Endodermal cell (in vitro differentiated cells): ENCODE measurements around the gene CSNK2A1. TPM values are rescaled to one million over a fixed set of nuclear protein-coding genes. Genes with fewer than 3 reads are reported as not detected.
A peak's percentile ranks its signal among the peaks of the same experiment; 100 is the strongest.
"Not testable (repeated sequence)": the region's sequence is repeated elsewhere in the genome, so short reads cannot be mapped to it uniquely, and the experiment has no call there.

Experiments used
- DNase-seq: peaks from one replicate; pipeline ENCODE4 v3.0.0-alpha.2; 2017
- H3K27ac ChIP-seq: 2 replicates; pipeline ENCODE4 v1.5.1; 2013; ENCODE audit warnings: mild to moderate bottlenecking, low read depth, low read length, moderate library complexity
- H3K27me3 ChIP-seq: 2 replicates; pipeline ENCODE4 v1.6.1; 2013; ENCODE audit warnings: mild to moderate bottlenecking, low read length, moderate library complexity; ENCODE audit not compliant: insufficient read depth, control insufficient read depth, poor library complexity, severe bottlenecking
- H3K36me3 ChIP-seq: 2 replicates; pipeline ENCODE4 v1.7.0; 2013; ENCODE audit warnings: mild to moderate bottlenecking, low read length, moderate library complexity; ENCODE audit not compliant: control insufficient read depth, insufficient read depth
- H3K4me1 ChIP-seq: one replicate; pipeline ENCODE4 v1.7.0; 2013; ENCODE audit warnings: low read length; ENCODE audit not compliant: control insufficient read depth, insufficient read depth
- H3K4me3 ChIP-seq: 2 replicates; pipeline ENCODE4 v1.5.1; 2013; ENCODE audit warnings: mild to moderate bottlenecking, low read length, moderate library complexity
- H3K9ac ChIP-seq: 2 replicates; pipeline ENCODE4 v1.6.1; 2013; ENCODE audit warnings: mild to moderate bottlenecking, low read length, moderate library complexity; ENCODE audit not compliant: poor library complexity, severe bottlenecking; ENCODE audit errors: extremely low read depth
- H3K9me3 ChIP-seq: 2 replicates; pipeline ENCODE4 v1.6.1; 2013; ENCODE audit warnings: mild to moderate bottlenecking, low read length, moderate library complexity; ENCODE audit not compliant: control insufficient read depth
- H3K27ac Mint-ChIP-seq: 2 replicates; pipeline ENCODE4 v1.8.0; 2020; ENCODE audit warnings: mixed read lengths
- H3K27me3 Mint-ChIP-seq: 2 replicates; pipeline ENCODE4 v1.8.0; 2021; ENCODE audit warnings: mild to moderate bottlenecking, mixed read lengths; ENCODE audit not compliant: insufficient read depth
- H3K36me3 Mint-ChIP-seq: 2 replicates; pipeline ENCODE4 v1.8.0; 2020; ENCODE audit warnings: low read depth, mixed read lengths
- H3K4me1 Mint-ChIP-seq: 2 replicates; pipeline ENCODE4 v1.8.0; 2020; ENCODE audit warnings: mixed read lengths
- H3K4me3 Mint-ChIP-seq: 2 replicates; pipeline ENCODE4 v1.8.0; 2020; ENCODE audit warnings: mild to moderate bottlenecking, moderate library complexity, mixed read lengths
- H3K9me3 Mint-ChIP-seq: 2 replicates; pipeline ENCODE4 v1.8.0; 2020; ENCODE audit warnings: mild to moderate bottlenecking, mixed read lengths
- WGBS, 2 experiments: methylation state at CpG; one replicate each; pipeline versions ENCODE4 v1.1.5 to v1.1.7; 2013; ENCODE audit warnings: missing lambda C conversion rate in 2 of 2, mixed read lengths in 1 of 2; ENCODE audit not compliant: insufficient coverage in 1 of 2, insufficient read length in 1 of 2; 5-methylcytosine and 5-hydroxymethylcytosine counted together
- total RNA-seq, 2 donors: library from RNA; stranded (reverse); fragmentation: NEBNext Ultra II Directional in 1 of 2; extraction: Animal tissue kit (Norgen Biotek cat#: 25700) in 1 of 2; gene quantifications; 2 replicates in 1 of 2; 3 replicates in 1 of 2; pipeline ENCODE4 v1.2.1, GENCODE V29; 2021
- TF ChIP-seq, protein P1 (sequence below): fragments of 200-600 bp; sonication (generic); conservative IDR thresholded peaks from 2 replicates; pipeline ENCODE4 v1.5.0; 2021; ENCODE audit warnings: antibody characterized with exemption, mild to moderate bottlenecking

The CSNK2A1 gene
- total RNA-seq, 2 donors from 2014 or later, result 202 to 239 TPM

- not testable (repeated sequence) for H3K27me3 ChIP-seq, H3K4me1 ChIP-seq, H3K4me3 ChIP-seq, H3K27ac Mint-ChIP-seq, H3K27ac ChIP-seq, H3K9me3 ChIP-seq, H3K27me3 Mint-ChIP-seq, H3K4me3 Mint-ChIP-seq, DNase-seq, H3K4me1 Mint-ChIP-seq, H3K9me3 Mint-ChIP-seq, H3K9ac ChIP-seq
- TF ChIP-seq, protein P1, sequence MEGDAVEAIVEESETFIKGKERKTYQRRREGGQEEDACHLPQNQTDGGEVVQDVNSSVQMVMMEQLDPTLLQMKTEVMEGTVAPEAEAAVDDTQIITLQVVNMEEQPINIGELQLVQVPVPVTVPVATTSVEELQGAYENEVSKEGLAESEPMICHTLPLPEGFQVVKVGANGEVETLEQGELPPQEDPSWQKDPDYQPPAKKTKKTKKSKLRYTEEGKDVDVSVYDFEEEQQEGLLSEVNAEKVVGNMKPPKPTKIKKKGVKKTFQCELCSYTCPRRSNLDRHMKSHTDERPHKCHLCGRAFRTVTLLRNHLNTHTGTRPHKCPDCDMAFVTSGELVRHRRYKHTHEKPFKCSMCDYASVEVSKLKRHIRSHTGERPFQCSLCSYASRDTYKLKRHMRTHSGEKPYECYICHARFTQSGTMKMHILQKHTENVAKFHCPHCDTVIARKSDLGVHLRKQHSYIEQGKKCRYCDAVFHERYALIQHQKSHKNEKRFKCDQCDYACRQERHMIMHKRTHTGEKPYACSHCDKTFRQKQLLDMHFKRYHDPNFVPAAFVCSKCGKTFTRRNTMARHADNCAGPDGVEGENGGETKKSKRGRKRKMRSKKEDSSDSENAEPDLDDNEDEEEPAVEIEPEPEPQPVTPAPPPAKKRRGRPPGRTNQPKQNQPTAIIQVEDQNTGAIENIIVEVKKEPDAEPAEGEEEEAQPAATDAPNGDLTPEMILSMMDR, result peak; percentile 32
- H3K36me3 ChIP-seq, result peaks cover 66% of the 10 kb centered on the region
- H3K36me3 Mint-ChIP-seq, result peaks cover 52% of the 10 kb centered on the region
- whole genome bisulfite sequencing, 2 experiments, result 99% methylated on average over 8 of the region's 9 CpGs; no CpG with 5 or more reads in 1 of the 2 experiments
Observed at GRCh38 chr20:510328-511057, 33.1 kb downstream of the CSNK2A1 start.

GRCh38 chr20:508364-508787 is 35.2 kb downstream of the CSNK2A1 start:
- not testable (repeated sequence) for H3K9me3 Mint-ChIP-seq, H3K27me3 Mint-ChIP-seq, H3K27ac ChIP-seq, H3K9me3 ChIP-seq, H3K27me3 ChIP-seq, H3K4me3 ChIP-seq, H3K9ac ChIP-seq, H3K4me1 Mint-ChIP-seq, H3K4me1 ChIP-seq, H3K27ac Mint-ChIP-seq, H3K4me3 Mint-ChIP-seq, DNase-seq
- H3K36me3 ChIP-seq, result peaks cover 69% of the 10 kb centered on the region
- H3K36me3 Mint-ChIP-seq, result peaks cover 57% of the 10 kb centered on the region
- WGBS, 2 experiments, result 96 to 100% methylated on average over 1 to 4 of the region's 6 CpGs

DNA sequence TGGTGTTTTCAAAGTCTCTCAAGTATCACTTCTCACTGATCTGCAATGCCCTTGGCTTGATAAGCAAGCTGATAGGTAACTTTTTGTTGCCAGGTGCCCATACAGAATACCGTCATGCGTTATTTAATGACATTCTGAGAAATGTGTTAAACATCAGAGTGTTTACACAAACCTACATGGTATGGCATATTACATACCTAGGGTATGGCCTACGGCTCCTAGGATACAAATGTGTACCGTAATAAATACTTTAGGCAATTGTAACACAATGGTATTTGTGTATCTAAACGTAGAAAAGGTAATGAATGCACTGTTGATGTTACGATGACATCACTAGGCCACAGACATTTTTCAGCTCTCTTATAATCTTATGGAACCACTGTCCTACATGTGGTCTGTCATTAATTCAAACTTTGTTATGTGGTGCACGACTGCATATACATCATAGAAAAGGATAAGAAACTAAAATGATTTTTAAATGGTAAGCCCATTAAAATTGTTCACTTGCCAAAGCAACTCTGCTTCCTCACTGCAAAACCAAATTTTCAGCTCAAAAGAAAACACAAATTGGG is 35.7 kb downstream of the CSNK2A1 start:
- H3K4me3 ChIP-seq, result no peak overlapping the region
- no peaks in the 10 kb centered on the region for H3K4me1 ChIP-seq
- DNase-seq, result no peak
- H3K4me3 Mint-ChIP-seq, result no peak overlapping the region
- no peak overlapping the region for H3K9ac ChIP-seq
- TF ChIP-seq, protein P1, result no peak
- no peak overlapping the region for H3K27ac ChIP-seq
- H3K36me3 Mint-ChIP-seq, result peaks cover 62% of the 10 kb centered on the region
- no peak overlapping the region for H3K27ac Mint-ChIP-seq
- no peaks in the 10 kb centered on the region for H3K4me1 Mint-ChIP-seq
- H3K27me3 Mint-ChIP-seq, result no peaks in the 10 kb centered on the region
- WGBS, 2 experiments, result 92 to 100% methylated on average over 6 to 7 of the region's 7 CpGs
- H3K36me3 ChIP-seq, result peaks cover 74% of the 10 kb centered on the region
- H3K9me3 ChIP-seq, result no peaks in the 10 kb centered on the region
- H3K27me3 ChIP-seq, result no peaks in the 10 kb centered on the region
- no peaks in the 10 kb centered on the region for H3K9me3 Mint-ChIP-seq
